DMS53 treated with DMSO at 0.1 percent for 48 hours (cell line): ENCODE data around the gene ZFYVE9.
"Not testable (repeated sequence)": the region's sequence is repeated elsewhere in the genome, so short reads cannot be mapped to it uniquely, and the experiment has no call there.

Source experiments
- DNase-seq: peaks from one replicate; lab custom pipeline; 2025; ENCODE audit not compliant: unreplicated experiment; lab: John Stamatoyannopoulos, UW

Gene ZFYVE9

GRCh38 chr1:52150946-52151345 lies 9.1 kb downstream of the ZFYVE9 start:
- DNase-seq: no peak

GRCh38 chr1:52152572-52152971 lies 10.7 kb downstream of the ZFYVE9 start:
- DNase-seq: no peak

- no peak for DNase-seq
Observed at GRCh38 chr1:52153010-52153409, 11.1 kb downstream of the ZFYVE9 start.

GRCh38 chr1:52153898-52154297 lies 12.0 kb downstream of the ZFYVE9 start:
- no peak for DNase-seq

- DNase-seq: no peak
Observed at GRCh38 chr1:52156460-52156859, 14.6 kb downstream of the ZFYVE9 start.

- no peak for DNase-seq
Observed at GRCh38 chr1:52157582-52157981, 15.7 kb downstream of the ZFYVE9 start.

GRCh38 chr1:52158218-52158617 lies 16.3 kb downstream of the ZFYVE9 start:
- no peak for DNase-seq

GRCh38 chr1:52159033-52159789 lies 17.3 kb downstream of the ZFYVE9 start:
- no peak for DNase-seq

GRCh38 chr1:52162947-52163346 lies 21.1 kb downstream of the ZFYVE9 start:
- no peak for DNase-seq

GRCh38 chr1:52164604-52165003 lies 22.7 kb downstream of the ZFYVE9 start:
- DNase-seq: no peak

GRCh38 chr1:52166996-52167753 lies 25.3 kb downstream of the ZFYVE9 start:
- DNase-seq: no peak

GRCh38 chr1:52168373-52169080 lies 26.6 kb downstream of the ZFYVE9 start:
- DNase-seq: no peak

GRCh38 chr1:52171149-52171548 lies 29.3 kb downstream of the ZFYVE9 start:
- DNase-seq: not testable (repeated sequence)

GRCh38 chr1:52179073-52179472 lies 37.2 kb downstream of the ZFYVE9 start:
- DNase-seq: no peak

- no peak for DNase-seq
Observed at GRCh38 chr1:52180176-52180575, 38.3 kb downstream of the ZFYVE9 start.

- DNase-seq: not testable (repeated sequence)
Observed at GRCh38 chr1:52181759-52182158, 39.9 kb downstream of the ZFYVE9 start.

GRCh38 chr1:52182328-52182727 lies 40.4 kb downstream of the ZFYVE9 start:
- DNase-seq: not testable (repeated sequence)

- no peak for DNase-seq
Observed at GRCh38 chr1:52182874-52183400, 41.0 kb downstream of the ZFYVE9 start.

GRCh38 chr1:52186449-52186848 lies 44.6 kb downstream of the ZFYVE9 start:
- no peak for DNase-seq

- DNase-seq: no peak
Observed at GRCh38 chr1:52189898-52190480, 48.1 kb downstream of the ZFYVE9 start.
